Uterus (tissue), 2 donors: ENCODE results near the gene C6orf15.

Source experiments
- POLR2A ChIP-seq, 2 donors: fragments of 450-650 bp; IDR thresholded peaks; one replicate each; pipeline ENCODE4 v1.6.1; 2016; ENCODE audit warnings: antibody characterized with exemption in 2 of 2, mild to moderate bottlenecking in 1 of 2, moderate library complexity in 1 of 2
- TF ChIP-seq, protein P1 (sequence below), 4 experiments: fragments of 200-600 bp in 2 of 4; fragments of 450-650 bp in 2 of 4; sonication (generic) in 2 of 4; IDR thresholded peaks; one replicate each; pipeline ENCODE4 v1.5.1; 2016 to 2019; ENCODE audit warnings: antibody characterized with exemption in 4 of 4, mild to moderate bottlenecking in 2 of 4, moderate library complexity in 1 of 4

DNA sequence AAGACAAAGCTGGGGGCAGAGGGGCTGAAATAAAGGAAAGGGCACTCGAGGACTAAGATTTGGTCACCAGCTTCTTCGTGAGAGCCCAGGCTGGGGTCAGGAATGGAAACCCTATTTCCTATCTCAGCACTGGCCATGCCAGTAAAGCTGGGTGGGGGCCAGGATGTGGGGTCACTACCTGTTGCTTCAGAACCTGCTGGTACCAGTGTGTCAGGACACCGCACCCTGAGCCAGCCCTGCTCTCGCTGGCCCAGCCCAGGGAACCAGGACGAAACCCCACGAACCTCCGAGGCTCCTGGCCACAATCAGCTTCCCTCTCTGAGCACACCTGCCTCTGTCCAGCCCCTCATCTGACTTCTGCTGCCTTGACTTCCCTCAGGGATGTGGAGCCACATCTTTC is 5.8 kb upstream of the C6orf15 start:
- TF ChIP-seq, protein P1, sequence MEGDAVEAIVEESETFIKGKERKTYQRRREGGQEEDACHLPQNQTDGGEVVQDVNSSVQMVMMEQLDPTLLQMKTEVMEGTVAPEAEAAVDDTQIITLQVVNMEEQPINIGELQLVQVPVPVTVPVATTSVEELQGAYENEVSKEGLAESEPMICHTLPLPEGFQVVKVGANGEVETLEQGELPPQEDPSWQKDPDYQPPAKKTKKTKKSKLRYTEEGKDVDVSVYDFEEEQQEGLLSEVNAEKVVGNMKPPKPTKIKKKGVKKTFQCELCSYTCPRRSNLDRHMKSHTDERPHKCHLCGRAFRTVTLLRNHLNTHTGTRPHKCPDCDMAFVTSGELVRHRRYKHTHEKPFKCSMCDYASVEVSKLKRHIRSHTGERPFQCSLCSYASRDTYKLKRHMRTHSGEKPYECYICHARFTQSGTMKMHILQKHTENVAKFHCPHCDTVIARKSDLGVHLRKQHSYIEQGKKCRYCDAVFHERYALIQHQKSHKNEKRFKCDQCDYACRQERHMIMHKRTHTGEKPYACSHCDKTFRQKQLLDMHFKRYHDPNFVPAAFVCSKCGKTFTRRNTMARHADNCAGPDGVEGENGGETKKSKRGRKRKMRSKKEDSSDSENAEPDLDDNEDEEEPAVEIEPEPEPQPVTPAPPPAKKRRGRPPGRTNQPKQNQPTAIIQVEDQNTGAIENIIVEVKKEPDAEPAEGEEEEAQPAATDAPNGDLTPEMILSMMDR (IDR thresholded peaks at IDR 0.05): no peak
- no peak for TF ChIP-seq POLR2A (IDR thresholded peaks at IDR 0.05)
